ENCODE measurements around the gene IFT122.

DNA sequence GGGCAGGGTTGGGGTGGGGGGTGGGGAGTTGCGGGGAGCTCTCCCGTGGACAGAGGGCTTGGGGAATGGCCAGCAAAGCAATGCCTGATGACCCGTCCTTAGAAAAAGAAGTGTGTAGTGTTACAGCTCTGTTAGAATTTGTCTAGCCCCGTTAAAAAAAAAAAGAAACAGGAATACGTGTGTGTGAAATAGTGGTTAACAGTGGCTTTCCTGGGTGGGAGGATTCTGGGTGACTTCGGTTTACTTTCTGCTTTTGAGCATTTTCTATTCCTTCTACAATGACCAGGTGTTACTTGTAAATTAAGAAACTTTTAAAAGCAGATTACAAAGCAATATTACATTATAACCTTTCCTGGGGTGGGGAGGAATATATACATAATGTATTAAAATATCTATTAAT is 127.9 kb downstream of the IFT122 start:
- TF ChIP-seq REST (IDR thresholded peaks at IDR 0.05; ENCODE audit: low read depth) (no peak), FOXM1 (IDR thresholded peaks at IDR 0.05; ENCODE audit: borderline replicate concordance, low read depth) (no peak), TAF1 (IDR thresholded peaks at IDR 0.05; ENCODE audit: low read depth) (no peak), EP300 (IDR thresholded peaks at IDR 0.05; ENCODE audit: borderline replicate concordance) (no peak), TEAD4 (IDR thresholded peaks at IDR 0.05) (no peak), YY1 (IDR thresholded peaks at IDR 0.05; ENCODE audit: low read depth) (no peak), CREB1 (IDR thresholded peaks at IDR 0.05; ENCODE audit: low read depth) (no peak), MAX (IDR thresholded peaks at IDR 0.05) (no peak), NFIC (IDR thresholded peaks at IDR 0.05) (no peak), RAD21 (IDR thresholded peaks at IDR 0.05; ENCODE audit: low read depth) (no peak)

Data from Ishikawa (cell line).